ENCODE measurements around the gene EPOP.
A peak's percentile ranks its signal among the peaks of the same experiment; 100 is the strongest.

Gene EPOP

GRCh38 chr17:38706505-38707216, 31.9 kb upstream of the EPOP start:
- Histone ChIP-seq H3K36me3 (replicated peaks; ENCODE audit: low read depth, low read length) (peaks cover 35% of the 10 kb centered on the region), H3K27ac (ENCODE audit: low read length) (peak overlapping the region; percentile 81), H3K4me3 (ENCODE audit: low read length) (peak overlapping the region; percentile 96), H3K4me1 (ENCODE audit: low read length) (peaks cover 11% of the 10 kb centered on the region), H3K27me3 (ENCODE audit: low read depth, low read length) (no peaks in the 10 kb centered on the region), H3K9ac (ENCODE audit: low read length) (peak overlapping the region; percentile 99), H3K79me2 (ENCODE audit: low read length) (peaks cover 75% of the 10 kb centered on the region), H3K9me3 (ENCODE audit: insufficient read depth, low read length) (no peaks in the 10 kb centered on the region), H4K20me1 (ENCODE audit: insufficient read depth, low read length) (peaks cover 24% of the 10 kb centered on the region), H3K4me2 (ENCODE audit: low read length) (peak overlapping the region; percentile 94), H2AFZ (ENCODE audit: low read depth, low read length) (no peak overlapping the region)
- no peak for TF ChIP-seq CTCF (IDR thresholded peaks at IDR 0.05; ENCODE audit: low read depth, low read length)
- no peak for TF ChIP-seq EZH2phosphoT487 (IDR thresholded peaks at IDR 0.05; ENCODE audit: low read depth)

GRCh38 chr17:38705803-38706504, 31.2 kb upstream of the EPOP start:
- Histone ChIP-seq H3K4me3 (ENCODE audit: low read length) (peak overlapping the region; percentile 96), H4K20me1 (ENCODE audit: insufficient read depth, low read length) (peaks cover 24% of the 10 kb centered on the region), H3K27me3 (ENCODE audit: low read depth, low read length) (no peaks in the 10 kb centered on the region), H3K4me1 (ENCODE audit: low read length) (peaks cover 17% of the 10 kb centered on the region), H2AFZ (ENCODE audit: low read depth, low read length) (no peak overlapping the region), H3K9me3 (ENCODE audit: insufficient read depth, low read length) (no peaks in the 10 kb centered on the region), H3K79me2 (ENCODE audit: low read length) (peaks cover 75% of the 10 kb centered on the region), H3K36me3 (replicated peaks; ENCODE audit: low read depth, low read length) (peaks cover 33% of the 10 kb centered on the region), H3K9ac (ENCODE audit: low read length) (peak overlapping the region; percentile 99), H3K27ac (ENCODE audit: low read length) (peak overlapping the region; percentile 81), H3K4me2 (ENCODE audit: low read length) (peak overlapping the region; percentile 94)
- TF ChIP-seq CTCF (IDR thresholded peaks at IDR 0.05; ENCODE audit: low read depth, low read length) (no peak), EZH2phosphoT487 (IDR thresholded peaks at IDR 0.05; ENCODE audit: low read depth) (no peak)

GRCh38 chr17:38705523-38705802, 30.7 kb upstream of the EPOP start:
- Histone ChIP-seq H3K27me3 (ENCODE audit: low read depth, low read length) (no peaks in the 10 kb centered on the region), H4K20me1 (ENCODE audit: insufficient read depth, low read length) (peaks cover 20% of the 10 kb centered on the region), H2AFZ (ENCODE audit: low read depth, low read length) (no peak overlapping the region), H3K9ac (ENCODE audit: low read length) (peak overlapping the region; percentile 99), H3K27ac (ENCODE audit: low read length) (peak overlapping the region; percentile 81), H3K4me1 (ENCODE audit: low read length) (peaks cover 21% of the 10 kb centered on the region), H3K79me2 (ENCODE audit: low read length) (peaks cover 75% of the 10 kb centered on the region), H3K36me3 (replicated peaks; ENCODE audit: low read depth, low read length) (peaks cover 28% of the 10 kb centered on the region), H3K4me2 (ENCODE audit: low read length) (peak overlapping the region; percentile 94), H3K4me3 (ENCODE audit: low read length) (peak overlapping the region; percentile 96), H3K9me3 (ENCODE audit: insufficient read depth, low read length) (no peaks in the 10 kb centered on the region)
- no peak for TF ChIP-seq CTCF (IDR thresholded peaks at IDR 0.05; ENCODE audit: low read depth, low read length)
- TF ChIP-seq EZH2phosphoT487 (IDR thresholded peaks at IDR 0.05; ENCODE audit: low read depth), result no peak

Measured in OCI-LY3 (cell line).